Measurements from ENCODE around the gene CNTFR. TPM values are rescaled to one million over a fixed set of nuclear protein-coding genes. Genes with fewer than 3 reads are reported as not detected.

CNTFR gene
- total RNA-seq, 1 experiment from 2014 or later: not detected

DNA sequence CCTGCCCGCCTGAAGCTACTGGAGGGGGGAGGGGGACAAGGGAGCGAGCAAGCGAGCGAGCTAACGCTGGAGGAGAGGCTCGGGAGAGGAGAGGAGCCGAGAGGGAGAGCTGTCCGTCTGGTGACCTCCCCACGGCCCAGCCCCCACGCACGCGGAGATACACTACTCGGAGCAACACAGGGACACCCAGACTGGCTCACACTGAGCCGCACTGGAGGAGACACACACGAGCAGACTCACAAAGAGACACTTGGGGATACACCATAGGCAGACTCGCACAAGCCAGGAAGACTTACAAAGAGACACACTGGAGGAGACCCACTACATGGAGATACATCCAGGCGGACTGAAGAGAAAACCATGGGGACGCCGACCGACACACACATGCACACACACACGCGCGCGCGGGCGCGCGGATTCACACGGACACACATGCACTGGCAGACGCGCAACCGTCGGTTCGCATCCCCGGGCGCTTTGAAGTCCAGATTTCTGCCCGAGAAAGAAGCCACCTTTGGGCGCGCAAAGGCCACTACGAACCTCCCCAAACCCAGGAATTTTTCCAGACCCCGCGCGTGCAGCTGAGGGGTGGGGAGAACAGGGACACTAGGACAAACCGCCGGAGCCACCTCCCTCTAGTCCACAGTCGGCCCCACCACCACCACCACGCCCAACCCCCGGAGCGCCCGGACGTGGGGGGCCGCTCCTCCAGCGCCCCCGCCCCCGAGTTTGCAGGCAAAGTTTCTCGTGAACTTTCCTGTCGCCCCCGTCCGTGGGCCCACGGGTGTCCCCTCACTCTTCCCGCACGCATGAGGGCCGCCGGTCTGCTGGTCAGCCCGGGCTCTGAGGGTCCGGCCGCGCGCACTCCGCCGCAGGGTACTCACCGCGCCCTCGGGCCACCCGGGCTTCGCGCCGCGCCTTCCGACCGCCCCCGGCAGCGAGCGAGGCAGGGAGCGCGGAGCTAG lies 571 bp downstream of the CNTFR start:
- no TSS peak for BruUV-seq (replicated peaks)
- intact Hi-C loops (cut with micrococcal nuclease): no loop called here
- Mint-ChIP-seq H3K27me3 (ENCODE audit: insufficient read depth, unreplicated experiment) (peaks cover 83% of the 10 kb centered on the region), H3K4me1 (ENCODE audit: insufficient read depth, unreplicated experiment) (peaks cover 20% of the 10 kb centered on the region), H3K27ac (ENCODE audit: low read depth, unreplicated experiment) (no peak overlapping the region), H3K36me3 (ENCODE audit: insufficient read depth, unreplicated experiment) (no peaks in the 10 kb centered on the region), H3K4me3 (ENCODE audit: unreplicated experiment) (no peak overlapping the region), H3K9me3 (ENCODE audit: unreplicated experiment) (no peaks in the 10 kb centered on the region)
- no peak for DNase-seq (ENCODE audit: unreplicated experiment)
- ChIA-PET POLR2A (no interaction called here), CTCF (interaction anchor here (0.7 to 1.0 kb wide), 3 partner anchors 9 to 108 kb away, joined by 3 to 5 read pairs (median 3); partner anchors contain the start of gene ENHO)
- TF ChIP-seq, protein P1, sequence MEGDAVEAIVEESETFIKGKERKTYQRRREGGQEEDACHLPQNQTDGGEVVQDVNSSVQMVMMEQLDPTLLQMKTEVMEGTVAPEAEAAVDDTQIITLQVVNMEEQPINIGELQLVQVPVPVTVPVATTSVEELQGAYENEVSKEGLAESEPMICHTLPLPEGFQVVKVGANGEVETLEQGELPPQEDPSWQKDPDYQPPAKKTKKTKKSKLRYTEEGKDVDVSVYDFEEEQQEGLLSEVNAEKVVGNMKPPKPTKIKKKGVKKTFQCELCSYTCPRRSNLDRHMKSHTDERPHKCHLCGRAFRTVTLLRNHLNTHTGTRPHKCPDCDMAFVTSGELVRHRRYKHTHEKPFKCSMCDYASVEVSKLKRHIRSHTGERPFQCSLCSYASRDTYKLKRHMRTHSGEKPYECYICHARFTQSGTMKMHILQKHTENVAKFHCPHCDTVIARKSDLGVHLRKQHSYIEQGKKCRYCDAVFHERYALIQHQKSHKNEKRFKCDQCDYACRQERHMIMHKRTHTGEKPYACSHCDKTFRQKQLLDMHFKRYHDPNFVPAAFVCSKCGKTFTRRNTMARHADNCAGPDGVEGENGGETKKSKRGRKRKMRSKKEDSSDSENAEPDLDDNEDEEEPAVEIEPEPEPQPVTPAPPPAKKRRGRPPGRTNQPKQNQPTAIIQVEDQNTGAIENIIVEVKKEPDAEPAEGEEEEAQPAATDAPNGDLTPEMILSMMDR (IDR thresholded peaks at IDR 0.05; ENCODE audit: unreplicated experiment): no peak

DNA sequence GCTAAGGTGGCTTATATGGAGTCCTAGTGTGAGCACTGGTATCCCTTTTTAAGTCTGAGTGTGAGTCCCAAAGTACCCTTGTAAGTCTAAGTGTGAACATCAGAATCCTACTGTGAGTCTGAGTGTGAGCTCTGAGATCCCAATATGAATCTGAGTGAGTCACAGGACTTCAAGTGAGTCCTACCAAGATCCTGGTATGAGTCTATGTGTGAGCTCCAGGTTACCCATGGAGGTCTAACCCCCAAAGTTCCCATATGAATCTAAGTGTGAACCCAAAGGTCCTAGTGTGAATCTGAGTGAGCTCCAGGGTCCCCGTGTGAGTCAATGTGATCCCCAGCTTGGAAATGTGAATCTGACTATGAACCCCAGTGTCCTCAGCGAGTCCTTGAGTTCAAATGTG lies 2.3 kb downstream of the CNTFR start:
- H3K36me3 Mint-ChIP-seq (ENCODE audit: insufficient read depth, unreplicated experiment): no peaks in the 10 kb centered on the region

DNA sequence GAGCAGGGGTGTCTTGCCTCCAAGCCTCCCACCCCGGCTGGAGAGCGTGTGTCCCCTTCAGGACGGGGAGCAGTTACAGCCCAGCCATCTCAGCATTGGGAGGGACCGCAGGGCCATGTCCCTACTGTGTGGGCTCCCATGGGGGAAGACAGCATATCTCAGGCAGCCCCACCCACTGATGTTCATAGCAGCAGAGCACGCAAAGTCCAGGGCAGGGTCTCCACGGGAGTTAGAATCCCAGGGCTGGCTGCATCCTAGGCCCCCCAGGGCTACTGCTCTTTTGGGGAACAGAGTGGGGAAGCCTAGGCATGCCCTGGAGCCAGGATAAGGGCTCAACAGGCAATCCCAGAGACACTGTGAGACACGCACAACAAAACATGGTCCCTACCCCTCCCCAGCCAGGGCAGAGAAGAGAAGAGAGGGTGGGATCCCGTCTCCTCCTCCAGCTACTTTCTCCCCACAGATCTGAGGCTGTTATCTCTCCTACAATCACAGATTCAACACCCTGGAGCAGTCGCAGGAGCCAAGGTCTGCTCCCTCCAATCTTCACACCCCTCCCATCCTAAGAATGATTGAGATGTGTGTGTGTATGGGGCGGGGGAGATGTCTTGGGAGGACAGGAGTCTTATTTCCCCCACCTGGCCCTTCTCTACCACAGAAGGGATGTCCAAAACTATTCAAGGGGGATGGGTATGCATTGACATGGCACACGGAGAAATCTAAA lies 3.4 kb downstream of the CNTFR start:
- no peak for DNase-seq (ENCODE audit: unreplicated experiment)
- ChIA-PET CTCF (interaction anchor here (0.9 to 1.3 kb wide), 3 partner anchors 40 to 182 kb away, joined by 3 to 4 read pairs (median 3); no protein-coding TSS in a partner anchor), POLR2A (no interaction called here)
- Mint-ChIP-seq H3K4me1 (ENCODE audit: insufficient read depth, unreplicated experiment) (peaks cover 6% of the 10 kb centered on the region), H3K9me3 (ENCODE audit: unreplicated experiment) (no peaks in the 10 kb centered on the region), H3K36me3 (ENCODE audit: insufficient read depth, unreplicated experiment) (no peaks in the 10 kb centered on the region), H3K27me3 (ENCODE audit: insufficient read depth, unreplicated experiment) (peaks cover 69% of the 10 kb centered on the region), H3K27ac (ENCODE audit: low read depth, unreplicated experiment) (no peak overlapping the region), H3K4me3 (ENCODE audit: unreplicated experiment) (no peak overlapping the region)
- no TSS peak for BruUV-seq (replicated peaks)
- intact Hi-C loops (cut with micrococcal nuclease): no loop called here
- TF ChIP-seq, protein P1 (IDR thresholded peaks at IDR 0.05; ENCODE audit: unreplicated experiment): no peak

More for the DNA sequence above, 2.3 kb downstream of the CNTFR start:
- BruUV-seq (replicated peaks): no TSS peak
- TF ChIP-seq, protein P1 (IDR thresholded peaks at IDR 0.05; ENCODE audit: unreplicated experiment): no peak
- POLR2A ChIA-PET: interaction anchor here (1.2 kb wide), 1 partner anchor 13 kb away, joined by 3 read pairs; no protein-coding TSS in a partner anchor
- H3K4me1 Mint-ChIP-seq (ENCODE audit: insufficient read depth, unreplicated experiment): peaks cover 6% of the 10 kb centered on the region
- H3K27ac Mint-ChIP-seq (ENCODE audit: low read depth, unreplicated experiment): no peak overlapping the region
- no peak for DNase-seq (ENCODE audit: unreplicated experiment)
- no peak overlapping the region for H3K4me3 Mint-ChIP-seq (ENCODE audit: unreplicated experiment)
- H3K27me3 Mint-ChIP-seq (ENCODE audit: insufficient read depth, unreplicated experiment): peaks cover 70% of the 10 kb centered on the region
- intact Hi-C loops (cut with micrococcal nuclease): no loop called here
- H3K9me3 Mint-ChIP-seq (ENCODE audit: unreplicated experiment): no peaks in the 10 kb centered on the region
- CTCF ChIA-PET: interaction anchor here (0.6 to 1.4 kb wide), 7 partner anchors 16 to 299 kb away, joined by 3 to 4 read pairs (median 4); no protein-coding TSS in a partner anchor

DNA sequence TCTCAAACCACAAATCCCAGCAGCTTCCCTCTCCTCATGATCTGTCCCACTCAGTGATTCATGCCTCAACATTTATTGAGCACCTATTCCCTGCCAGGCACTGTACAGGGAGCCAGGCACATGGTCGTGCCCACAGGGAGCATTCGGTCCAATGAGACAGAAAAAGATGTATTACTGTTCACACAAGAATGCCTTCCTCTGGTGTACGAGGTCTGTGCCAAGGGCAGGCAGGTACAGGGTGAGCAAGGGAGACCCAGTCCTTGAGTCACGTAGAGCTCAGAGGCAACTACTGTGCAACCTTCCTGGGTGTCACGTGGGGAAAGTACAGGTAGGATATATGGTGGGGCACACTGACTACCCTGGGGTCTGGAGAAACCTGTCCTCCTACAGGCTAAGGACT lies 4.6 kb downstream of the CNTFR start:
- CTCF ChIA-PET: interaction anchor here (0.6 to 1.4 kb wide), 6 partner anchors 19 to 181 kb away, joined by 3 to 4 read pairs (median 4); no protein-coding TSS in a partner anchor
- DNase-seq (ENCODE audit: unreplicated experiment): no peak
- Mint-ChIP-seq H3K27me3 (ENCODE audit: insufficient read depth, unreplicated experiment) (peaks cover 66% of the 10 kb centered on the region), H3K9me3 (ENCODE audit: unreplicated experiment) (no peaks in the 10 kb centered on the region), H3K4me1 (ENCODE audit: insufficient read depth, unreplicated experiment) (peaks cover 6% of the 10 kb centered on the region), H3K4me3 (ENCODE audit: unreplicated experiment) (no peak overlapping the region), H3K27ac (ENCODE audit: low read depth, unreplicated experiment) (no peak overlapping the region), H3K36me3 (ENCODE audit: insufficient read depth, unreplicated experiment) (no peaks in the 10 kb centered on the region)
- TF ChIP-seq, protein P1 (IDR thresholded peaks at IDR 0.05; ENCODE audit: unreplicated experiment): no peak
- POLR2A ChIA-PET: no interaction called here
- intact Hi-C loops (cut with micrococcal nuclease): no loop called here
- no TSS peak for BruUV-seq (replicated peaks)
